ENCODE measurements around the gene SNX7.

SNX7 gene

DNA sequence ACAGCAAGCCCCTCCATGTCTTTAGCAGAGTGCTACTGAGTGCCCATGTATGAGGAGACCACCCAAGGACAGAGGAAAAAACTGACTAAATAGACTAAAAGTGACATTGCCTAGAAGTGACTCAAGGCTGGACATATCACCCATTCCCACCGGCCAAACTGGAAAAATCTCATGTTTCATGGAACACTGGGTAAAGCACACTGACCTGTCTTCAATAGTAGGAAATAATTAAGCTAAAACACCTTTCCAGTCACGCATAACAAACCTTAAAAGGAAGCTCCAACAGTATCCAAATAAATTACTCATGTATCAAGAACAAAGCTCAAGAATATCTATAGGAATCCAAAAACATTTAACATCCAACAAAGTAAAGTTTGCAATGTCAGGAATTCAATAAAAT, 120.4 kb downstream of the SNX7 start:
- DNase-seq = no peak

DNA sequence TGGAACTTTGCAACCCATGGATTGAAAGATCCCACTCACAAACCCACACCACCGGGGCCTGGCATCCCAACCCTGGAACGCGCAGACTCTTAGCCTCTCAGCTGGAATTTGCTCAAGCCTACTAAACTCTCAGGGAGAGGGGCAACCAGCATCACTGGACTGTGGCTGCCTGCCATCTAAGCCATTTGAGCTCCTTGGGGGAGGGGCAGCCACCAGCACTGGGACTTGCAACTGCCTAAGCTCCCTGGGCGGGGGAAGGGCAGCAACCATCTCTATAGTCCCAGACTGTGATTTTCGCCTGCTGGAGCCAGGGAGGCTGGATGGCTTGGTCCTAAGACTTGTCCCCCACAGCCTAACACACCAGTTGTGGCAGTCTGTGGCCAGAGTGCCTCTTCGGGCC, 122.3 kb downstream of the SNX7 start:
- no peak for DNase-seq

DNA sequence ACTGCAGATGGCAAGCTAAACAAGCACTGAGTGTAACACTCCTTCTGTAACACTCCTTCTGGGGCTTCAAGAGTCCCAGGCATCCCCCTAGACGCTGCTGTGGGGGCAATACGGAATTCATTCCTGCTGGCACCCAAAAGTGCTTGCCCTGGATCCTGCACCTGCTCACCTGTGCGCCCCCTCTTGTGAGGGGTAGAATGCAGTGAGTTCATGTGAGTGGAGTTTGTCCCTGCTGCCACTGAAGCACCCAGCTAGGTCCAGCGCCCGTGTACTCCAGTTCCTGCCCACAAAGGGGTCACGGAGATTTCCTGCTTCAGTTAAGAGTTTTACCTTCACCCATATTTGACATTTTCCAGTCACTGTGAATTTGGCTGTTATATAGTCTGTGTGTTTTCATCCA, 130.0 kb downstream of the SNX7 start:
- DNase-seq = no peak

DNA sequence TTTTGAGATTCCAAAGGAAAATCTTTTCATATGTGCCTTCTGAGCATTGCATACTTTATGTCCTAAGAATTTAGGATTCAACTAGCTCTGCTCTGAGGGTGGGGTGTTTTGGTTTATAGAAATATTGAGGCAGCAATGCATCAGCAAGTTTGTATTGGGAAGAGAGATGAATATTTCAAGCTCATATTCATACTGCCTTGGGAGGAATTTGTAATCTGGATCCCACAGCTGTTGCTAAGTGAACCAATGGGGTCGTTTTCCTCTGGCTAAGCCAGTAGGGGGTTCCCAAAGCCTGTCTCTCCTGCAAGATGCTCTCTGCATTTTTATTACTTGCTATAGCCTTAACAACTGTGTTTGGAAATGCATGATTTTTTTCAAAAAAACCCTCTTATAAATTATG, 130.6 kb downstream of the SNX7 start:
- DNase-seq = no peak

DNA sequence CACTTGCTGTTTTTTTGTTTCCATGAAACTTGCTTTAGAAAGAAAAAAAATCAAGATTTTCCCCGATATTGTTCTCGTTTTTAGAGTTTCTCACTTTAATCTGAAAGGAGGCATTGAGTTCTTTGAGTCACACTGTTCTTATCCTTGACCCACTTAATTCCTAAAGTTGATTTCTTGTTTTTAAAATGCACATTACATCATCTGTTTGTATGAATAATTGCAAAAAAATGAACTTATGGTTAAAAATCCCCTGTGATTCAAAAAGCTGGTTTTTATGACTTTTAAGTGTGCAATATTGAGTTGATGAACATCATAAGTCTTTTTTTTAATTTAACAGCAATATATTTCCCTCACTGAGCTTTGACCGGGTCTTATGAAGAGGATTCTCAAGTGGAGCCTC, 131.6 kb downstream of the SNX7 start:
- no peak for DNase-seq

DNA sequence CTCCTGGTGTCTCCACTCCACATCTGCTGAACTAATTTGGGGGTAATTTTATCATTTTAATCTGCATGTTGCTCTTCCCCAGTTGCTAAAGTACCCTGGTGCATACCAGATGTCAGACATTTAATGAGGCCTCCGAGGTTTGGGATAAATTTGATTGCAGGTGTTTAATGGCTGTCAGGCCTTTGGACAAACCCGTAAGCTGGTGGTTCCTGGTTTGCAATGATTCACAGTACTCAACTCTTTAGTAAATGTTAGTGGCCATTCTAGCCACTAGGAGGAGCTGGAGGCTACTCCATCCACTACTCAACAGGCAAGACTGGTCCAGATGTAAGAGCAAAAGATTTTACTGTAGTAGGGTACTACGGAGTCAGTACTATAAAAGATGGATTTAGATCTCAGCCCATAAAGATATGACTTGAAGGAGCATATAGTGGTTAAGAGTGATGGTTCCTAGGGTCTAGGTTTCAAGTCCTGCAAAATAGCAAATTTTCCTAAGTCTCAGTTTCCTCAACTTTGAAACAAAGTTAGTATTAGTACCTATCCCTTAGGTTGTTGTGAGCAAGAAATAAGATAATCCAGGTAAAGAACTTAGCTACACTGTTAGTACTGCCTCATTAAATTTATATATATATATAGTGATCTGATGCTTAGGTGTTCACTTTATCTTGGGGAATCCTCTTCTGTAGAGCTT, 132.8 kb downstream of the SNX7 start:
- DNase-seq = peak; percentile 48

DNA sequence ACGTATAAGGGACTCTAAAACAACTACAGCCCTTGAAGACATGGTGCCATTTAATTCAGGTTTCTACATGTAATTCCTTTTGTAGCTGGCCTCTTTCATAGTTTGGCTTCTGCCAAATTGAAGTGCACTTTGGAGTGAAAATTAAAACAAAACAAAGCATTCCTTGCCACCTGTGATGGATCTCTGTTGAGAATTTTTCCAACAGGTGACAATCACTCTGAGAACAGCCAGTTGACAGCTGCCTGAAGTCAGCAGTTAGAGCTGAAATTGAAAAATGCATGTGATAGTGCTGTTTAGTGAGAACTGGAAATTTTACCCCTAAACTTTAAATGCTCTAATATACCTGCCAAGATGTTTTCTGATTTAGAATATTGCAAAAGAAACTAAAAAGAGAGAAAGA, 134.5 kb downstream of the SNX7 start:
- DNase-seq = no peak

DNA sequence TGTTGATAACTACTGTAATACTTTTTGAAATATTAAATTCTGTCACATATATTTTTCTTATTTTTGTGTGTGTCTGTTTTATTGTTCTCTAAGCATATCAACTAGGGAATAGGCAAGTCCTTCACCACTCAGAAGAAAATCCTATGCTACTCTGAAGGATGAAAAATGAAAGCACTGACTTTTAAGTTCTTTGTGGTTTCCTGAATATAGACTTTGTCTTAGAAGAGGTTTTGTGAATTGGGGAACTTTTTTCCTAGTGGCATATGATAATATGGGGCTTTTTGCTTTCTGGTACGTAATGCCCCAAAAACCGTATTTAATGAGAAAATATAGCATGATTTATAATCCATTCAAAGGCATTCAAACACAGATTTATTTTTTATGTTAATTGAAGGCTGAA, 136.0 kb downstream of the SNX7 start:
- DNase-seq = no peak
